Neural progenitor cell (in vitro differentiated cells): Measurements from ENCODE around the gene ACER2. TPM values are rescaled to one million over a fixed set of nuclear protein-coding genes. Genes with fewer than 3 reads are reported as not detected.
A peak's percentile ranks its signal among the peaks of the same experiment; 100 is the strongest.

Experiments
- DNase-seq: peaks from one replicate; pipeline ENCODE4 v3.0.0-alpha.2; 2016; ENCODE audit warnings: low spot score
- H2AFZ ChIP-seq: fragments of 200-600 bp; sonication (generic); replicated peaks from 2 replicates; pipeline ENCODE4 v1.6.1; 2016; ENCODE audit warnings: antibody characterized with exemption
- H3F3A ChIP-seq: fragments of 200-600 bp; sonication (generic); 2 replicates; pipeline ENCODE4 v1.6.1; 2016; ENCODE audit warnings: antibody characterized with exemption, low read depth
- H3K27ac ChIP-seq: fragments of 200-600 bp; sonication (generic); 2 replicates; pipeline ENCODE4 v1.5.1; 2016; ENCODE audit warnings: mild to moderate bottlenecking
- H3K27me3 ChIP-seq: fragments of 200-600 bp; sonication (generic); 2 replicates; pipeline ENCODE4 v1.6.1; 2016; ENCODE audit warnings: mild to moderate bottlenecking, moderate library complexity
- H3K36me3 ChIP-seq: fragments of 200-600 bp; sonication (generic); 2 replicates; pipeline ENCODE4 v1.5.1; 2016
- H3K4me1 ChIP-seq: fragments of 200-600 bp; sonication (generic); 2 replicates; pipeline ENCODE4 v1.6.1; 2016; ENCODE audit warnings: mixed run types
- H3K4me2 ChIP-seq: fragments of 200-600 bp; sonication (generic); 2 replicates; pipeline ENCODE4 v1.6.1; 2016
- H3K4me3 ChIP-seq: fragments of 200-600 bp; sonication (generic); 2 replicates; pipeline ENCODE4 v1.5.1; 2016
- H3K79me2 ChIP-seq: fragments of 200-600 bp; sonication (generic); 2 replicates; pipeline ENCODE4 v1.6.1; 2016; ENCODE audit warnings: low read depth
- H3K9ac ChIP-seq: fragments of 200-600 bp; sonication (generic); 2 replicates; pipeline ENCODE4 v1.6.1; 2016
- H3K9me3 ChIP-seq: fragments of 200-600 bp; sonication (generic); 2 replicates; pipeline ENCODE4 v1.5.1; 2016; ENCODE audit warnings: low read depth
- H4K20me1 ChIP-seq: fragments of 200-600 bp; sonication (generic); 2 replicates; pipeline ENCODE4 v1.6.1; 2016; ENCODE audit warnings: low read depth
- H3K27ac Mint-ChIP-seq: 3 replicates; pipeline ENCODE4 v1.8.0; 2021; ENCODE audit warnings: mixed read lengths
- H3K27me3 Mint-ChIP-seq: 2 replicates; pipeline ENCODE4 v1.8.0; 2022; ENCODE audit warnings: low read depth, mild to moderate bottlenecking, inconsistent platforms, moderate library complexity, mixed read lengths; ENCODE audit not compliant: insufficient read depth
- H3K36me3 Mint-ChIP-seq: 3 replicates; pipeline ENCODE4 v1.8.0; 2021; ENCODE audit warnings: mixed read lengths
- H3K4me1 Mint-ChIP-seq: 3 replicates; pipeline ENCODE4 v1.8.0; 2021; ENCODE audit warnings: mixed read lengths
- H3K4me3 Mint-ChIP-seq: 3 replicates; pipeline ENCODE4 v1.8.0; 2021; ENCODE audit warnings: mild to moderate bottlenecking, moderate library complexity, mixed read lengths
- H3K9me3 Mint-ChIP-seq: 3 replicates; pipeline ENCODE4 v1.8.0; 2020; ENCODE audit warnings: mixed read lengths
- CTCF ChIP-seq: fragments of 200-600 bp; sonication (generic); IDR thresholded peaks from 2 replicates; pipeline ENCODE4 v1.5.1; 2017; ENCODE audit warnings: antibody characterized with exemption, mild to moderate bottlenecking
- EZH2 ChIP-seq: fragments of 200-600 bp; sonication (generic); IDR thresholded peaks from 2 replicates; pipeline ENCODE4 v1.6.1; 2017; ENCODE audit warnings: antibody characterized with exemption, mild to moderate bottlenecking, moderate library complexity
- EZH2phosphoT487 ChIP-seq: fragments of 200-600 bp; sonication (generic); IDR thresholded peaks from 2 replicates; pipeline ENCODE4 v1.6.1; 2017; ENCODE audit warnings: antibody characterized with exemption
- total RNA-seq: library from RNA; depleted of rRNA; stranded (reverse); fragments of >200 nt; gene quantifications from 2 replicates; pipeline ENCODE4 v1.2.3, GENCODE V29; 2015; ENCODE audit warnings: low replicate concordance

ACER2 gene
- total RNA-seq, 1 donor from 2014 or later, result 5.6 TPM

GRCh38 chr9:19456426-19456825, 47.6 kb downstream of the ACER2 start:
- no peaks in the 10 kb centered on the region for H3F3A ChIP-seq
- DNase-seq, result no peak
- TF ChIP-seq EZH2phosphoT487, result no peak
- TF ChIP-seq CTCF, result no peak
- TF ChIP-seq EZH2, result no peak

GRCh38 chr9:19456996-19457692, 48.3 kb downstream of the ACER2 start:
- Histone ChIP-seq H3K9ac (no peak overlapping the region), H4K20me1 (no peaks in the 10 kb centered on the region), H3F3A (no peaks in the 10 kb centered on the region), H3K36me3 (no peaks in the 10 kb centered on the region), H3K4me2 (peak overlapping the region; percentile 49), H2AFZ (peak overlapping the region; percentile 96), H3K4me3 (no peak overlapping the region), H3K9me3 (no peaks in the 10 kb centered on the region), H3K27me3 (no peaks in the 10 kb centered on the region), H3K79me2 (no peaks in the 10 kb centered on the region), H3K27ac (no peak overlapping the region), H3K4me1 (peaks cover 11% of the 10 kb centered on the region)
- H3K27ac Mint-ChIP-seq, result peak overlapping the region; percentile 51
- peaks cover 9% of the 10 kb centered on the region for H3K4me1 Mint-ChIP-seq
- peak; percentile 83 for DNase-seq
- H3K27me3 Mint-ChIP-seq, result no peaks in the 10 kb centered on the region
- no peaks in the 10 kb centered on the region for H3K36me3 Mint-ChIP-seq
- H3K9me3 Mint-ChIP-seq, result no peaks in the 10 kb centered on the region
- H3K4me3 Mint-ChIP-seq, result no peak overlapping the region
- TF ChIP-seq EZH2, result no peak
- peak; percentile 90 for TF ChIP-seq CTCF
- TF ChIP-seq EZH2phosphoT487, result no peak

More at GRCh38 chr9:19456426-19456825, 47.6 kb downstream of the ACER2 start:
- no peaks in the 10 kb centered on the region for H3K79me2 ChIP-seq
- no peaks in the 10 kb centered on the region for H3K27me3 Mint-ChIP-seq
- H3K4me2 ChIP-seq, result peak overlapping the region; percentile 49
- no peak overlapping the region for H3K4me3 ChIP-seq
- H3K4me1 ChIP-seq, result peaks cover 11% of the 10 kb centered on the region
- no peaks in the 10 kb centered on the region for H3K9me3 ChIP-seq
- H3K9me3 Mint-ChIP-seq, result no peaks in the 10 kb centered on the region
- H3K27ac Mint-ChIP-seq, result no peak overlapping the region
- no peak overlapping the region for H3K27ac ChIP-seq
- H3K27me3 ChIP-seq, result no peaks in the 10 kb centered on the region
- H3K4me3 Mint-ChIP-seq, result no peak overlapping the region
- peak overlapping the region; percentile 96 for H2AFZ ChIP-seq
- no peaks in the 10 kb centered on the region for H4K20me1 ChIP-seq
- H3K36me3 ChIP-seq, result no peaks in the 10 kb centered on the region
- H3K36me3 Mint-ChIP-seq, result no peaks in the 10 kb centered on the region
- H3K9ac ChIP-seq, result no peak overlapping the region
- H3K4me1 Mint-ChIP-seq, result peaks cover 9% of the 10 kb centered on the region

GRCh38 chr9:19457693-19458009, 48.8 kb downstream of the ACER2 start:
- Histone ChIP-seq H3K4me3 (no peak overlapping the region), H3K27me3 (no peaks in the 10 kb centered on the region), H3F3A (no peaks in the 10 kb centered on the region), H3K79me2 (no peaks in the 10 kb centered on the region), H3K4me2 (no peak overlapping the region), H3K27ac (no peak overlapping the region), H3K9ac (no peak overlapping the region), H3K36me3 (no peaks in the 10 kb centered on the region), H3K9me3 (no peaks in the 10 kb centered on the region), H3K4me1 (peaks cover 11% of the 10 kb centered on the region), H4K20me1 (no peaks in the 10 kb centered on the region), H2AFZ (peak overlapping the region; percentile 70)
- Mint-ChIP-seq H3K4me3 (no peak overlapping the region), H3K4me1 (peaks cover 9% of the 10 kb centered on the region), H3K27me3 (peaks cover 3% of the 10 kb centered on the region), H3K36me3 (no peaks in the 10 kb centered on the region), H3K9me3 (no peaks in the 10 kb centered on the region), H3K27ac (no peak overlapping the region)
- DNase-seq, result no peak
- no peak for TF ChIP-seq EZH2
- no peak for TF ChIP-seq CTCF
- no peak for TF ChIP-seq EZH2phosphoT487
